Measurements from ENCODE around the gene COL6A5.

Gene COL6A5

DNA sequence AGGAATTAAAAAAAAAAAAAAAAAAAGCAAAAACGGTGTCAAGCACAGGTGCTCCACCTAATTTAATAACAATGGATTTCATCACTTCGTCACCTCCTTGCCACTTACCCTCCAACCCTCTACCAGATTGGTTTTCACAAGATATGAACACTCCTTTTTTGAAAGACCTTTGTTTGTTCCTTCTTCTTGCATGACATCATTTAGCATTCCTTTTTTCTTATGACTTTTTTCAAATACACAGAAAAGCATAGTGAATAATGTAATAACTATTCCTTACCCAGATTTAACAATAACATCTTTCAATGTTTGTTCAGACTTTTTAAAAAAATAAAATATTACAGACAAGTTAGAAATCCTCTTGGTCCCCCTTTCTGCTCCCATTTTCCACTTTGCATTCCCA lies 187.8 kb downstream of the COL6A5 start:
- H3K27me3 ChIP-seq (ENCODE audit: insufficient read depth, poor library complexity, severe bottlenecking) = no peaks in the 10 kb centered on the region
- no peak for DNase-seq (ENCODE audit: low read depth in 1 of 2, low spot score in 1 of 2)
- TF ChIP-seq, protein P1, sequence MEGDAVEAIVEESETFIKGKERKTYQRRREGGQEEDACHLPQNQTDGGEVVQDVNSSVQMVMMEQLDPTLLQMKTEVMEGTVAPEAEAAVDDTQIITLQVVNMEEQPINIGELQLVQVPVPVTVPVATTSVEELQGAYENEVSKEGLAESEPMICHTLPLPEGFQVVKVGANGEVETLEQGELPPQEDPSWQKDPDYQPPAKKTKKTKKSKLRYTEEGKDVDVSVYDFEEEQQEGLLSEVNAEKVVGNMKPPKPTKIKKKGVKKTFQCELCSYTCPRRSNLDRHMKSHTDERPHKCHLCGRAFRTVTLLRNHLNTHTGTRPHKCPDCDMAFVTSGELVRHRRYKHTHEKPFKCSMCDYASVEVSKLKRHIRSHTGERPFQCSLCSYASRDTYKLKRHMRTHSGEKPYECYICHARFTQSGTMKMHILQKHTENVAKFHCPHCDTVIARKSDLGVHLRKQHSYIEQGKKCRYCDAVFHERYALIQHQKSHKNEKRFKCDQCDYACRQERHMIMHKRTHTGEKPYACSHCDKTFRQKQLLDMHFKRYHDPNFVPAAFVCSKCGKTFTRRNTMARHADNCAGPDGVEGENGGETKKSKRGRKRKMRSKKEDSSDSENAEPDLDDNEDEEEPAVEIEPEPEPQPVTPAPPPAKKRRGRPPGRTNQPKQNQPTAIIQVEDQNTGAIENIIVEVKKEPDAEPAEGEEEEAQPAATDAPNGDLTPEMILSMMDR (IDR thresholded peaks at IDR 0.05; ENCODE audit: insufficient read depth, low read length) = no peak
- TF ChIP-seq POLR2AphosphoS5 (IDR thresholded peaks at IDR 0.05; ENCODE audit: low read depth) (no peak), GABPA (IDR thresholded peaks at IDR 0.05; ENCODE audit: low read depth) (no peak), SPI1 (IDR thresholded peaks at IDR 0.05; ENCODE audit: borderline replicate concordance, low read depth) (no peak)
- TF ChIP-seq, protein P2, sequence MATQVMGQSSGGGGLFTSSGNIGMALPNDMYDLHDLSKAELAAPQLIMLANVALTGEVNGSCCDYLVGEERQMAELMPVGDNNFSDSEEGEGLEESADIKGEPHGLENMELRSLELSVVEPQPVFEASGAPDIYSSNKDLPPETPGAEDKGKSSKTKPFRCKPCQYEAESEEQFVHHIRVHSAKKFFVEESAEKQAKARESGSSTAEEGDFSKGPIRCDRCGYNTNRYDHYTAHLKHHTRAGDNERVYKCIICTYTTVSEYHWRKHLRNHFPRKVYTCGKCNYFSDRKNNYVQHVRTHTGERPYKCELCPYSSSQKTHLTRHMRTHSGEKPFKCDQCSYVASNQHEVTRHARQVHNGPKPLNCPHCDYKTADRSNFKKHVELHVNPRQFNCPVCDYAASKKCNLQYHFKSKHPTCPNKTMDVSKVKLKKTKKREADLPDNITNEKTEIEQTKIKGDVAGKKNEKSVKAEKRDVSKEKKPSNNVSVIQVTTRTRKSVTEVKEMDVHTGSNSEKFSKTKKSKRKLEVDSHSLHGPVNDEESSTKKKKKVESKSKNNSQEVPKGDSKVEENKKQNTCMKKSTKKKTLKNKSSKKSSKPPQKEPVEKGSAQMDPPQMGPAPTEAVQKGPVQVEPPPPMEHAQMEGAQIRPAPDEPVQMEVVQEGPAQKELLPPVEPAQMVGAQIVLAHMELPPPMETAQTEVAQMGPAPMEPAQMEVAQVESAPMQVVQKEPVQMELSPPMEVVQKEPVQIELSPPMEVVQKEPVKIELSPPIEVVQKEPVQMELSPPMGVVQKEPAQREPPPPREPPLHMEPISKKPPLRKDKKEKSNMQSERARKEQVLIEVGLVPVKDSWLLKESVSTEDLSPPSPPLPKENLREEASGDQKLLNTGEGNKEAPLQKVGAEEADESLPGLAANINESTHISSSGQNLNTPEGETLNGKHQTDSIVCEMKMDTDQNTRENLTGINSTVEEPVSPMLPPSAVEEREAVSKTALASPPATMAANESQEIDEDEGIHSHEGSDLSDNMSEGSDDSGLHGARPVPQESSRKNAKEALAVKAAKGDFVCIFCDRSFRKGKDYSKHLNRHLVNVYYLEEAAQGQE (IDR thresholded peaks at IDR 0.05; ENCODE audit: insufficient replicate concordance, low read depth) = no peak

More for the DNA sequence above, 187.8 kb downstream of the COL6A5 start:
- Histone ChIP-seq H3K4me3 (replicated peaks; ENCODE audit: insufficient read depth, low read length) (no peak overlapping the region), H3K27ac (replicated peaks) (no peak overlapping the region)
